Thoracic aorta (tissue), 2 donors: ENCODE measurements around the gene EXOSC2. TPM values are rescaled to one million over a fixed set of nuclear protein-coding genes. Genes with fewer than 3 reads are reported as not detected.

Experiments
- ATAC-seq: fragments of 150-250 bp; one replicate; pipeline ENCODE4 v1.8.0; 2017; ENCODE audit warnings: low read depth; ENCODE audit not compliant: insufficient number of reproducible peaks, low FRiP score
- DNase-seq: peaks from one replicate; pipeline ENCODE4 v3.0.0-alpha.2; 2020; ENCODE audit warnings: low spot score
- H3K27ac ChIP-seq, 2 donors: fragments of 200-600 bp; sonication (generic); 1 replicate in 1 of 2; 2 replicates in 1 of 2; pipeline ENCODE4 v1.5.1; 2016; ENCODE audit warnings: mild to moderate bottlenecking in 2 of 2, moderate library complexity in 2 of 2
- H3K27me3 ChIP-seq: fragments of 200-600 bp; sonication (generic); replicated peaks from 2 replicates; pipeline ENCODE4 v1.6.0; 2016; ENCODE audit warnings: mild to moderate bottlenecking; ENCODE audit not compliant: insufficient read depth
- H3K36me3 ChIP-seq: fragments of 200-600 bp; sonication (generic); one replicate; pipeline ENCODE4 v1.5.1; 2016
- H3K4me1 ChIP-seq, 2 donors: fragments of 200-600 bp; sonication (generic); 1 replicate in 1 of 2; 2 replicates in 1 of 2; pipeline versions ENCODE4 v1.5.1 to v1.6.0; 2016; ENCODE audit warnings: low read depth in 2 of 2, mild to moderate bottlenecking in 1 of 2; ENCODE audit not compliant: control insufficient read depth in 1 of 2
- H3K4me3 ChIP-seq: fragments of 200-600 bp; sonication (generic); 2 replicates; pipeline ENCODE4 v1.5.1; 2016; ENCODE audit warnings: mild to moderate bottlenecking
- H3K9me3 ChIP-seq: fragments of 200-600 bp; sonication (generic); 2 replicates; pipeline ENCODE4 v1.5.1; 2016
- CTCF ChIP-seq: fragments of 200-600 bp; sonication (generic); IDR thresholded peaks from one replicate; pipeline ENCODE4 v1.5.1; 2019; ENCODE audit warnings: antibody characterized with exemption
- total RNA-seq, 2 donors: library from RNA; depleted of rRNA; stranded (reverse); fragments of >200 nt; gene quantifications; one replicate each; pipeline versions ENCODE4 v1.1.0 to v1.2.3, GENCODE V29; 2016

EXOSC2 gene
- total RNA-seq, 2 donors from 2014 or later, result 12.3 to 33.3 TPM

GRCh38 chr9:130751631-130752355, 58.2 kb downstream of the EXOSC2 start:
- Histone ChIP-seq H3K36me3 (no peaks in the 10 kb centered on the region), H3K27me3 (no peaks in the 10 kb centered on the region)
- no peak for TF ChIP-seq CTCF

More at GRCh38 chr9:130751631-130752355, 58.2 kb downstream of the EXOSC2 start:
- H3K9me3 ChIP-seq, result no peaks in the 10 kb centered on the region
- H3K27ac ChIP-seq, result no peak overlapping the region
- no peak overlapping the region for H3K4me3 ChIP-seq
- H3K4me1 ChIP-seq, result peaks cover 8 to 17% of the 10 kb centered on the region in 2 donors
- ATAC-seq (no peak), DNase-seq (no peak)

Other genes starting within 250 kb of the EXOSC2 start
- 10 to 100 TPM; 65.4 to 81.7 TPM for gene ASS1, start 248.8 kb upstream of the EXOSC2 start, total RNA-seq
- 100 to 1,000 TPM in 1 of 2 donors, 10 to 100 TPM in 1; 62.9 to 127 TPM for gene FUBP3, start 114.2 kb upstream of the EXOSC2 start, total RNA-seq
- gene PRDM12, start 29.2 kb upstream of the EXOSC2 start, total RNA-seq, result not detected
- gene ABL1, start 141.5 kb downstream of the EXOSC2 start, total RNA-seq, result 100 to 1,000 TPM in 1 of 2 donors, 10 to 100 TPM in 1; 62.8 to 123 TPM
- not detected for gene QRFP, start 203.0 kb downstream of the EXOSC2 start, total RNA-seq
- not detected for gene FIBCD1, start 245.5 kb downstream of the EXOSC2 start, total RNA-seq